Right lobe of liver (tissue), 6 donors: Measurements from ENCODE around the gene PPIC. TPM values are rescaled to one million over a fixed set of nuclear protein-coding genes. Genes with fewer than 3 reads are reported as not detected.

Experiments used
- ATAC-seq, 4 donors: fragments of 200-7000 bp; cut with Tn5 transposase; one replicate each; pipeline ENCODE4 v1.9.1; 2020; ENCODE audit warnings: mild to moderate bottlenecking in 4 of 4, moderate library complexity in 4 of 4
- DNase-seq, 3 donors: peaks; one replicate each; pipeline ENCODE4 v3.0.0-alpha.2; 2020
- H3K27ac ChIP-seq, 3 donors: fragments of 200-600 bp; one replicate each; pipeline ENCODE4 v1.8.0; 2022
- H3K27me3 ChIP-seq, 2 donors: fragments of 200-600 bp; one replicate each; pipeline ENCODE4 v1.8.0; 2022
- H3K36me3 ChIP-seq, 4 donors: fragments of 200-600 bp; sonication (generic) in 1 of 4; one replicate each; pipeline versions ENCODE4 v1.5.1 to v1.8.0; 2017 to 2022; ENCODE audit warnings: control low read depth in 1 of 4
- H3K4me1 ChIP-seq, 4 donors: fragments of 200-600 bp; sonication (generic) in 1 of 4; one replicate each; pipeline versions ENCODE4 v1.5.1 to v1.8.0; 2017 to 2022; ENCODE audit warnings: control low read depth in 1 of 4
- H3K4me3 ChIP-seq, 3 donors: fragments of 200-600 bp; one replicate each; pipeline ENCODE4 v1.8.0; 2022
- H3K9me3 ChIP-seq, 4 donors: fragments of 200-600 bp; sonication (generic) in 1 of 4; one replicate each; pipeline versions ENCODE4 v1.5.1 to v1.8.0; 2017 to 2022; ENCODE audit warnings: control low read depth in 1 of 4
- POLR2A ChIP-seq: fragments of 450-650 bp; IDR thresholded peaks from one replicate; pipeline ENCODE4 v1.6.1; 2017; ENCODE audit warnings: antibody characterized with exemption, mild to moderate bottlenecking
- whole genome bisulfite sequencing: methylation state at CpG from one replicate; pipeline ENCODE4 v1.1.6; 2018; ENCODE audit warnings: low coverage, low lambda C conversion rate; ENCODE audit not compliant: insufficient coverage; ENCODE audit errors: missing lambda C conversion rate; 5-methylcytosine and 5-hydroxymethylcytosine counted together
- intact Hi-C, 2 donors: fragments of 100-400 bp; cut with DNase I; formaldehyde crosslinking; loops; one replicate each; pipeline versions ENCODE4 v1.11.2 to v1.14.1; 2022
- total RNA-seq, 6 experiments: library from RNA; depleted of rRNA in 2 of 6; stranded (reverse); fragments of >200 nt in 2 of 6; fragmentation: NEBNext Ultra II Directional in 3 of 6; extraction: Animal tissue kit (Norgen Biotek cat#: 25700) in 3 of 6; gene quantifications; one replicate each; pipeline versions ENCODE4 v1.1.0 to v1.2.4, GENCODE V29; 2016 to 2023
- TF ChIP-seq, protein P1 (sequence below), 4 donors: fragments of 200-600 bp in 3 of 4; fragments of 450-650 bp in 1 of 4; IDR thresholded peaks; one replicate each; pipeline versions ENCODE4 v1.5.1 to v1.8.0; 2016 to 2022; ENCODE audit warnings: antibody characterized with exemption in 4 of 4, mild to moderate bottlenecking in 2 of 4
- donor health status: DM: no; HTN: yes; CAD: no.
- donor health status: DM: no; HTN: no; CAD: no.
- donor health status: DM: no; HTN: no; CAD: no.
- donor health status: DM: no; HTN: yes; CAD: no.
- donor health status: DM: no; HTN: yes; CAD: no.

Gene PPIC
- total RNA-seq, 6 experiments from 2014 or later, result 9.7 to 21.7 (median 16.9) TPM

DNA sequence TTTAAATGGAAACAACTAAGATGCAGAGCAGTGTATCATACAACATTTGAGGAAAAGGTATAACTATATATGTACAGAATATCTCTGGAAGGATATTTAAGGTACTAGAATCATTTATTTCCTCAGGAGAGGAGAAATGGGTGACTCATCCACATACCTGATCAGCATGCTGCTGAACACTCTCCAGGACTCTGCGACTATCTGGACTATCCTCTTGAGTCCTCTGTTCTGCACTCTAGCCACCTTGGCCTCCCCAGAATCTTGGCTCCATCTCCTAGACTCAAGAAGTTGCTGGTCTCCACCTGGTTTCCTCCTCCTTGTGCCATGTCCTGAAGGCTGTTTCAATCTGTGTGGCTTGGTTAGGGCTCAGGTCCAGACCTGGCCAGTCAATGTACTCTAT, 43.7 kb upstream of the PPIC start:
- no peaks in the 10 kb centered on the region for H3K36me3 ChIP-seq
- H3K4me1 ChIP-seq, result peaks cover 0 to under 1% (median 0%) of the 10 kb centered on the region in 4 donors
- no peak overlapping the region for H3K27ac ChIP-seq
- 83% methylated on average over 1 of the region's 1 CpG for WGBS
- H3K27me3 ChIP-seq, result peaks cover 0 to 18% of the 10 kb centered on the region in 2 donors
- intact Hi-C loops, result no loop called here
- no peak overlapping the region for H3K4me3 ChIP-seq
- TF ChIP-seq, protein P1, sequence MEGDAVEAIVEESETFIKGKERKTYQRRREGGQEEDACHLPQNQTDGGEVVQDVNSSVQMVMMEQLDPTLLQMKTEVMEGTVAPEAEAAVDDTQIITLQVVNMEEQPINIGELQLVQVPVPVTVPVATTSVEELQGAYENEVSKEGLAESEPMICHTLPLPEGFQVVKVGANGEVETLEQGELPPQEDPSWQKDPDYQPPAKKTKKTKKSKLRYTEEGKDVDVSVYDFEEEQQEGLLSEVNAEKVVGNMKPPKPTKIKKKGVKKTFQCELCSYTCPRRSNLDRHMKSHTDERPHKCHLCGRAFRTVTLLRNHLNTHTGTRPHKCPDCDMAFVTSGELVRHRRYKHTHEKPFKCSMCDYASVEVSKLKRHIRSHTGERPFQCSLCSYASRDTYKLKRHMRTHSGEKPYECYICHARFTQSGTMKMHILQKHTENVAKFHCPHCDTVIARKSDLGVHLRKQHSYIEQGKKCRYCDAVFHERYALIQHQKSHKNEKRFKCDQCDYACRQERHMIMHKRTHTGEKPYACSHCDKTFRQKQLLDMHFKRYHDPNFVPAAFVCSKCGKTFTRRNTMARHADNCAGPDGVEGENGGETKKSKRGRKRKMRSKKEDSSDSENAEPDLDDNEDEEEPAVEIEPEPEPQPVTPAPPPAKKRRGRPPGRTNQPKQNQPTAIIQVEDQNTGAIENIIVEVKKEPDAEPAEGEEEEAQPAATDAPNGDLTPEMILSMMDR (IDR thresholded peaks at IDR 0.05), result no peak
- TF ChIP-seq POLR2A, result no peak
- ATAC-seq (peak in 1 of 4 donors; percentile 12), DNase-seq (no peak)
- no peaks in the 10 kb centered on the region for H3K9me3 ChIP-seq

DNA sequence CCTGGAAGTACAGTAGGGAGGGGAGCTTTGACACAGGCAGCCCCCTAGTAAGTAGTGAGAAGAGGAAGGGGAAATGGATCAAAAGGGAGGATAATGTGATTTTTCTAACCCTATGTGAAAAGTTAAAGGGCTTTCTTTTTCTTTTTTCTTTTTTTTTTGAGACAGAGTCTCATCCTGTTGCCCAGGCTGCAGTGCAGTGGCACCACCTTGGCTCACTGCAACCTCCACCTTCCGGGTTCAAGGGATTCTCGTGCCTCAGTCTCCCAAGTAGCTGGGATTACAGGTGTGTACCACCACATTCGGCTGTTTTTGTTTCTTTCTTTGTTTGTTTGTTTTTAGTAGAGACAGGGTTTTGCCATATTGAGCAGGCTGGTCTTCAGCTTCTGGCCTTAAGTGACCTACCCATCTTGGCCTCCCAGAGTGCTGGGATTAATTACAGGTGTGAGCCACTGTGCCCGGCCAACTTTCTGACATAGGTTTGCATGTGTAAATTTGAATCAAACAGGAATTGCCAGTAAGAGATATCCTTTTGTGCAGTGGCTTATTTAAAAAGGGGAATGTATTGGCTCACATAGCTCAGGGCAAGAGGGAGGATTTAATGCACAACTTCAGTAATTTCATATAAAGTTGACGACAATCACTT, 39.1 kb upstream of the PPIC start:
- WGBS, result 83% methylated on average over 5 of the region's 5 CpGs
- ATAC-seq (no peak), DNase-seq (no peak)
- H3K4me1 ChIP-seq, result no peaks in the 10 kb centered on the region
- H3K36me3 ChIP-seq, result no peaks in the 10 kb centered on the region
- H3K27me3 ChIP-seq, result peaks cover 0 to 9% of the 10 kb centered on the region in 2 donors
- no peaks in the 10 kb centered on the region for H3K9me3 ChIP-seq
- intact Hi-C loops, result no loop called here
- H3K27ac ChIP-seq, result no peak overlapping the region
- no peak for TF ChIP-seq POLR2A
- TF ChIP-seq, protein P1 (IDR thresholded peaks at IDR 0.05), result no peak
- no peak overlapping the region for H3K4me3 ChIP-seq

DNA sequence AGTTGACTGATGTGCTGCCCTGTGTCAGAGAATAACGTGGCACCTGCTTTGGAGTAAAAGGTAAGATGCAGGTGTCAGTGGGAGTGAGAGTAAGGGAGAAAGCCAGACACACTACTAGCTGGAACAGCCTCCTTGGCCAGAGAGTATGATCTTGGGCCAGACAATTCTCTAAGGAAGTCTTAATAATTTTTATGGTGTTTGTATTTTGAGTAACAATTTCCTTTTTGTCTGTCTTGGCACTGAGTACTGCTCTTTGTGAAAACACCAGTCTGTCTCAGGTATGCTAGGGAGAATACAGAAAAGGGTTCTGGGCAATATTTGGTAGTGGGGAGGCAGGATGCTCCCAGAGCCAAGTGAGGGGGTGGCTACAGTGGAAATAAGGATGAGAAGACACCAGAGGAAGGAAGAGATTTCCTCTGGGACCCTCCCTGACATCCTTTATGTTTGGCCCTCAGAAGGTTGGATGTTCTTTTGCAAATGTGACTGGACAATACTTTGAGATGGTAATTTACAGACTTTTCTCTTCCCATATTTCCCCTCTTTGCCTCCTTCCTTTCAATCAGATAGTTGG, 31.9 kb upstream of the PPIC start:
- no peak overlapping the region for H3K27ac ChIP-seq
- no peaks in the 10 kb centered on the region for H3K36me3 ChIP-seq
- ATAC-seq, result no peak
- no peaks in the 10 kb centered on the region for H3K27me3 ChIP-seq
- intact Hi-C loops, result no loop called here
- TF ChIP-seq POLR2A, result no peak
- TF ChIP-seq, protein P1 (IDR thresholded peaks at IDR 0.05), result no peak
- DNase-seq, result no peak
- H3K9me3 ChIP-seq, result no peaks in the 10 kb centered on the region
- H3K4me1 ChIP-seq, result no peaks in the 10 kb centered on the region
- H3K4me3 ChIP-seq, result no peak overlapping the region
- 50% methylated on average over 1 of the region's 1 CpG for WGBS

DNA sequence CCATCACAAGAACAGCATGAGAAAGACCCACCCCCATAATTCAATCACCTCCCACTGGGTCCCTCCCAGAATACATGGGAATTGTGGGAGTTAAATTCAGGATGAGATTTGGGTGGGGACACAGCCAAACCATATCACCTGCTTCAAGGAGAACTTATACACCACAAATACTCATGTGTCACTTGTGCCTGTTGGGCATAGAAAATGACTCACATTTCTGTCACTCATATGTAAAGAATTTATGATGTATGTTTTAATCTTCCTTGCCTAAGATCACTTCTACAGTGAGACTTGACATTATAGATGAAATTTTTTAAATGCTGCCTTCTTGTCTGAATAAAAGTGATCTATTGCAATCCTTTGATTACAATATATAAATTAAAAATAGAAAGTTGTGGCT, 29.5 kb upstream of the PPIC start:
- no peaks in the 10 kb centered on the region for H3K9me3 ChIP-seq
- DNase-seq (no peak), ATAC-seq (no peak)
- H3K27ac ChIP-seq, result no peak overlapping the region
- intact Hi-C loops, result no loop called here
- TF ChIP-seq, protein P1 (IDR thresholded peaks at IDR 0.05), result no peak
- no peak for TF ChIP-seq POLR2A
- no peak overlapping the region for H3K4me3 ChIP-seq
- no peaks in the 10 kb centered on the region for H3K36me3 ChIP-seq
- H3K27me3 ChIP-seq, result no peaks in the 10 kb centered on the region
- no peaks in the 10 kb centered on the region for H3K4me1 ChIP-seq
